Measurements from ENCODE around the gene CCNB2. TPM values are rescaled to one million over a fixed set of nuclear protein-coding genes. Genes with fewer than 3 reads are reported as not detected.

The CCNB2 gene
- total and polyA plus RNA-seq, 10 of the 15 experiments (the other 5 are each of a cell fraction or from before 2014, with no cell fraction given): 74.1 to 211 (median 103) TPM

GRCh38 chr15:59111251-59111650 is 6.3 kb downstream of the CCNB2 start (continued):
- no peak for TF ChIP-seq DPF2 (IDR thresholded peaks at IDR 0.05)
- TF ChIP-seq TCF12 (IDR thresholded peaks at IDR 0.05; ENCODE audit: low read depth, low read length): no peak
- TF ChIP-seq YY1 (IDR thresholded peaks at IDR 0.05; ENCODE audit: low read depth, low read length): no peak
- TF ChIP-seq, protein P1, sequence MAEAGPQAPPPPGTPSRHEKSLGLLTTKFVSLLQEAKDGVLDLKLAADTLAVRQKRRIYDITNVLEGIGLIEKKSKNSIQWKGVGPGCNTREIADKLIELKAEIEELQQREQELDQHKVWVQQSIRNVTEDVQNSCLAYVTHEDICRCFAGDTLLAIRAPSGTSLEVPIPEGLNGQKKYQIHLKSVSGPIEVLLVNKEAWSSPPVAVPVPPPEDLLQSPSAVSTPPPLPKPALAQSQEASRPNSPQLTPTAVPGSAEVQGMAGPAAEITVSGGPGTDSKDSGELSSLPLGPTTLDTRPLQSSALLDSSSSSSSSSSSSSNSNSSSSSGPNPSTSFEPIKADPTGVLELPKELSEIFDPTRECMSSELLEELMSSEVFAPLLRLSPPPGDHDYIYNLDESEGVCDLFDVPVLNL (IDR thresholded peaks at IDR 0.05; ENCODE audit: low read depth, low read length): no peak

- H3K27me3 ChIP-seq (replicated peaks in 1 of 2; ENCODE audit: control insufficient read depth in 2 of 2, insufficient read depth in 2 of 2, low read length in 1 of 2): no peaks in the 10 kb centered on the region
- no peak overlapping the region for H3K9ac ChIP-seq (ENCODE audit: control insufficient read depth, insufficient read depth, low read length)
- H3K36me3 ChIP-seq (ENCODE audit: control insufficient read depth in 2 of 2, insufficient read depth in 2 of 2, low read length in 1 of 2): peaks cover 19 to 46% of the 10 kb centered on the region in 2 experiments
- CTCF ChIA-PET: no interaction called here
- no peak overlapping the region for H3K4me3 ChIP-seq
- DNase-seq (ENCODE audit: low read depth, low spot score) (no peak), FAIRE-seq (no peak), ATAC-seq (no peak)
- SMC1A ChIA-PET (ENCODE audit: uncharacterized antibody, unreplicated experiment): interaction anchor here (3.3 kb wide), 1 partner anchor 8 kb away, joined by 11 read pairs; no protein-coding TSS in a partner anchor
- H4K20me1 ChIP-seq (ENCODE audit: control insufficient read depth, insufficient read depth): no peaks in the 10 kb centered on the region
- intact Hi-C loops (cut with micrococcal nuclease; ENCODE audit: unreplicated experiment): no loop called here
- no peaks in the 10 kb centered on the region for H3K9me3 ChIP-seq (replicated peaks; ENCODE audit: control insufficient read depth, insufficient read depth, low read length)
- in situ Hi-C loops (cut with MboI): no loop called here
- H3K79me2 ChIP-seq (ENCODE audit: control insufficient read depth, insufficient read depth, low read length): no peaks in the 10 kb centered on the region; the same call in none of the 2 replicates
- H3K4me1 ChIP-seq (ENCODE audit: control insufficient read depth, insufficient read depth, low read length): no peaks in the 10 kb centered on the region
- RAD21 ChIA-PET (ENCODE audit: unreplicated experiment): no interaction called here
- H3K4me2 ChIP-seq (ENCODE audit: control insufficient read depth, insufficient read depth): no peak overlapping the region
- no peak overlapping the region for H2AFZ ChIP-seq (ENCODE audit: control insufficient read depth, low read depth, low read length)
- no peak for TF ChIP-seq POU2F2 (IDR thresholded peaks at IDR 0.05; ENCODE audit: borderline replicate concordance, low read depth, low read length)
- POLR2A ChIA-PET: no interaction called here
- no TSS peak for BruUV-seq (replicated peaks)
- H3K27ac ChIP-seq (ENCODE audit: control insufficient read depth, insufficient read depth): no peak overlapping the region
- WGBS (ENCODE audit: insufficient coverage, insufficient replicate concordance, low lambda C conversion rate, missing lambda C conversion rate): 100% methylated on average over 2 of the region's 2 CpGs
These were observed 10.1 kb downstream of the CCNB2 start for GRCh38 chr15:59115047-59115446.

All from GM12878 (cell line).